ENCODE measurements around the gene DLGAP1. TPM values are rescaled to one million over a fixed set of nuclear protein-coding genes. Genes with fewer than 3 reads are reported as not detected.
"Not testable (repeated sequence)": the region's sequence is repeated elsewhere in the genome, so short reads cannot be mapped to it uniquely, and the experiment has no call there.

DLGAP1 gene
- total and polyA plus RNA-seq, 5 donors from 2014 or later = 0.11 to 5.4 (median 0.68) TPM

GRCh38 chr18:3601106-3601755 lies 853.9 kb downstream of the DLGAP1 start:
- DNase-seq; H3K9me3 ChIP-seq (ENCODE audit: control insufficient read depth in 2 of 2, low read length in 2 of 2); ATAC-seq (ENCODE audit: low read depth in 2 of 2); H3K27ac ChIP-seq (ENCODE audit: insufficient read depth, low read length, poor library complexity, severe bottlenecking); H3K36me3 ChIP-seq (ENCODE audit: control insufficient read depth, insufficient read depth, low read length); H3K27me3 ChIP-seq (ENCODE audit: control insufficient read depth, insufficient read depth, low read length); H3K9me3 Mint-ChIP-seq; H3K27me3 Mint-ChIP-seq; H3K4me3 ChIP-seq (ENCODE audit: low read depth, low read length): not testable (repeated sequence)
- peaks cover 15% of the 10 kb centered on the region for H3K36me3 Mint-ChIP-seq
- H3K4me1 Mint-ChIP-seq = peaks cover 12 to 38% (median 22%) of the 10 kb centered on the region in 4 donors
- H3K4me1 ChIP-seq (ENCODE audit: control insufficient read depth, insufficient read depth, low read length, poor library complexity, severe bottlenecking) = peaks cover 65% of the 10 kb centered on the region
- peak overlapping the region in 1 of 4 donors; percentile 9 for H3K4me3 Mint-ChIP-seq
- H3K27ac Mint-ChIP-seq = peak overlapping the region in 2 of 3 donors; percentile 17 to 32

DNA sequence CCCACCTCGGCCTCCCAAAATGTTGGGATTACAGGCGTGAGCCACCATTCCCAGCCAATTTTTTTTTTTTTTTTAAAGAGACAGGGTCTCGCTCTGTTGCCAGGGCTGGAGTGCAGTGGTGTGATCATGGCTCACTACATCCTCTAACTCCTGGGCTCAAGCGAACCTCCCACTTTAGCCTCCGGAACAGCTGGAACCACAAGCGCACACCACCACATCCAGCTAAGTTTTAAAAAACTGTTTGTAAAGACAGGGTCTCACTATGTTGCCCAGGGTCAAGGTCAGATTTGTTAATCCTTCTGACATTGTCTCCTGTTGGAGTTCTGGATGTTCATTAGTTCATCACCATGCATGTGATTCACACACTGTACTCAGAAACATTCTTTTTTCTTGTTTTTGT lies 855.2 kb downstream of the DLGAP1 start:
- peaks cover 15% of the 10 kb centered on the region for H3K36me3 Mint-ChIP-seq
- H3K4me3 Mint-ChIP-seq = peak overlapping the region in 1 of 4 donors; percentile 31
- ATAC-seq (ENCODE audit: low read depth in 2 of 2) (no peak), DNase-seq (no peak)
- Histone ChIP-seq H3K27me3 (ENCODE audit: control insufficient read depth, insufficient read depth, low read length) (no peaks in the 10 kb centered on the region), H3K36me3 (ENCODE audit: control insufficient read depth, insufficient read depth, low read length) (peaks cover 4% of the 10 kb centered on the region), H3K4me3 (ENCODE audit: low read depth, low read length) (no peak overlapping the region), H3K9me3 (ENCODE audit: control insufficient read depth in 2 of 2, low read length in 2 of 2) (no peaks in the 10 kb centered on the region), H3K4me1 (ENCODE audit: control insufficient read depth, insufficient read depth, low read length, poor library complexity, severe bottlenecking) (peaks cover 66% of the 10 kb centered on the region), H3K27ac (ENCODE audit: insufficient read depth, low read length, poor library complexity, severe bottlenecking) (peak overlapping the region; percentile 36)
- no peaks in the 10 kb centered on the region for H3K27me3 Mint-ChIP-seq
- peaks cover 12 to 51% (median 29%) of the 10 kb centered on the region in 4 donors for H3K4me1 Mint-ChIP-seq
- H3K27ac Mint-ChIP-seq = no peak overlapping the region
- H3K9me3 Mint-ChIP-seq = no peaks in the 10 kb centered on the region

GRCh38 chr18:3599195-3599594 lies 855.9 kb downstream of the DLGAP1 start:
- Mint-ChIP-seq H3K4me1 (peaks cover 12 to 55% (median 32%) of the 10 kb centered on the region in 4 donors), H3K36me3 (peaks cover 15% of the 10 kb centered on the region), H3K4me3 (peak overlapping the region in 2 of 4 donors; percentile 83 to 99), H3K9me3 (no peaks in the 10 kb centered on the region), H3K27me3 (peaks cover 5% of the 10 kb centered on the region), H3K27ac (peak overlapping the region in 2 of 3 donors; percentile 89 to 100)
- no peaks in the 10 kb centered on the region for H3K27me3 ChIP-seq (ENCODE audit: control insufficient read depth, insufficient read depth, low read length)
- no peak for ATAC-seq (ENCODE audit: low read depth in 2 of 2)
- no peak for DNase-seq
- peaks cover 66% of the 10 kb centered on the region for H3K4me1 ChIP-seq (ENCODE audit: control insufficient read depth, insufficient read depth, low read length, poor library complexity, severe bottlenecking)
- no peak overlapping the region for H3K4me3 ChIP-seq (ENCODE audit: low read depth, low read length)
- peaks cover 4% of the 10 kb centered on the region for H3K36me3 ChIP-seq (ENCODE audit: control insufficient read depth, insufficient read depth, low read length)
- no peak overlapping the region for H3K27ac ChIP-seq (ENCODE audit: insufficient read depth, low read length, poor library complexity, severe bottlenecking)
- no peaks in the 10 kb centered on the region for H3K9me3 ChIP-seq (ENCODE audit: control insufficient read depth in 2 of 2, low read length in 2 of 2)

- Histone ChIP-seq H3K27ac (ENCODE audit: insufficient read depth, low read length, poor library complexity, severe bottlenecking) (no peak overlapping the region), H3K9me3 (ENCODE audit: control insufficient read depth in 2 of 2, low read length in 2 of 2) (no peaks in the 10 kb centered on the region), H3K27me3 (ENCODE audit: control insufficient read depth, insufficient read depth, low read length) (no peaks in the 10 kb centered on the region), H3K4me3 (ENCODE audit: low read depth, low read length) (no peak overlapping the region), H3K36me3 (ENCODE audit: control insufficient read depth, insufficient read depth, low read length) (peaks cover 4% of the 10 kb centered on the region), H3K4me1 (ENCODE audit: control insufficient read depth, insufficient read depth, low read length, poor library complexity, severe bottlenecking) (peaks cover 61% of the 10 kb centered on the region)
- Mint-ChIP-seq H3K36me3 (peaks cover 15% of the 10 kb centered on the region), H3K9me3 (no peaks in the 10 kb centered on the region), H3K4me3 (peak overlapping the region in 3 of 4 donors; percentile 83 to 99 (median 96)), H3K27ac (peak overlapping the region; percentile 52 to 100 (median 55)), H3K4me1 (peaks cover 15 to 57% (median 35%) of the 10 kb centered on the region in 4 donors), H3K27me3 (peaks cover 5% of the 10 kb centered on the region)
- no peak for ATAC-seq (ENCODE audit: low read depth in 2 of 2)
- no peak for DNase-seq
Observed at GRCh38 chr18:3598581-3598980, 856.5 kb downstream of the DLGAP1 start.

DNA sequence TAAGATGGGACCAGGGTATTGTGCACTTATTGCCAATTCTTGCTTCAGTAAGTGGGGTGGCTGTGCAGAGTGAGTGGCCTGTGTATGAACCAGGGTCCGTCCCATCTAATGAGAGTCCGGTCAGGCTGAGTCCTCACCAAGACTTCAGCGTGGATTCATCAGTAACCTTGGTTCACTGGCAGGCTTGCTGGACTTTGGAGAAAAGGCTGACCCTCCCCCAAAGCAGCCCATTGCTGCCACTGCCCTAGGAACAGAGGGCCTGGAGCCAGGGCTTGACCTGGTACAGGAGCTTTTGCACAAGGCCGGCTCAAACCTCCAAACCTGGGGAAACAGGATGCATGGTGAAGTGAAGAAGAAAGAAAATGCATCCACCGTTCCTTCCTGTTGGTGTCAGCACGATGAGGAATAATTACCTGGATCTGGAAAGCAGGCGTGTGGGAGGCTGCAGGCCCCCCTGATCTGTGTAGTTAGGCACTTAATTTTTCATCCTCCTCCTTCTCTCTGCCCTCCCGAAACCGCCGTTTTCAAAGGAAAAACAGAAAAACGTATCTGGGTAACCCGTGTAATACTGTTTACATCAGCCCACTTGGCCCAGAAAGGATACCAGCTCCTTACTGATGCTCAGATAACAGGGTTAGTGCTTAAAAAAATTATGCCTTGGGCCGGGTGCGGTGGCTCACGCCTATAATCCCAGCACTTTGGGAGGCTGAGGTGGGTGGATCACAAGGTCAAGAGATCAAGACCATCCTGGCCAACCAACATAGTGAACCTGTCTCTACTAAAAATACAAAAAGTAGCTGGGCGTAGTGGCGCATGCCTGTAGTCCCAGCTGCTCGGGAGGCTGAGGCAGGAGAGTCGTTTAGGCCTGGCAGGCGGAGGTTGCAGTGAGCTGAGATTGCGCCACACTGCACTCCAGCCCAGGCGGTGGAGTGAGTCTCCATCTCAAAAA lies 857.4 kb downstream of the DLGAP1 start:
- Mint-ChIP-seq H3K27ac (peak overlapping the region; percentile 98 to 100 (median 99)), H3K27me3 (peaks cover 5% of the 10 kb centered on the region), H3K36me3 (peaks cover 15% of the 10 kb centered on the region), H3K4me3 (peak overlapping the region; percentile 94 to 99 (median 97)), H3K4me1 (peaks cover 16 to 65% (median 42%) of the 10 kb centered on the region in 4 donors), H3K9me3 (no peaks in the 10 kb centered on the region)
- no peak for DNase-seq
- H3K27me3 ChIP-seq (ENCODE audit: control insufficient read depth, insufficient read depth, low read length) = no peaks in the 10 kb centered on the region
- peaks cover 4% of the 10 kb centered on the region for H3K36me3 ChIP-seq (ENCODE audit: control insufficient read depth, insufficient read depth, low read length)
- peak overlapping the region; percentile 98 for H3K27ac ChIP-seq (ENCODE audit: insufficient read depth, low read length, poor library complexity, severe bottlenecking)
- H3K4me3 ChIP-seq (ENCODE audit: low read depth, low read length) = peak overlapping the region; percentile 94
- peaks cover 63% of the 10 kb centered on the region for H3K4me1 ChIP-seq (ENCODE audit: control insufficient read depth, insufficient read depth, low read length, poor library complexity, severe bottlenecking)
- no peak for ATAC-seq (ENCODE audit: low read depth in 2 of 2)
- H3K9me3 ChIP-seq (ENCODE audit: control insufficient read depth in 2 of 2, low read length in 2 of 2) = no peaks in the 10 kb centered on the region

DNA sequence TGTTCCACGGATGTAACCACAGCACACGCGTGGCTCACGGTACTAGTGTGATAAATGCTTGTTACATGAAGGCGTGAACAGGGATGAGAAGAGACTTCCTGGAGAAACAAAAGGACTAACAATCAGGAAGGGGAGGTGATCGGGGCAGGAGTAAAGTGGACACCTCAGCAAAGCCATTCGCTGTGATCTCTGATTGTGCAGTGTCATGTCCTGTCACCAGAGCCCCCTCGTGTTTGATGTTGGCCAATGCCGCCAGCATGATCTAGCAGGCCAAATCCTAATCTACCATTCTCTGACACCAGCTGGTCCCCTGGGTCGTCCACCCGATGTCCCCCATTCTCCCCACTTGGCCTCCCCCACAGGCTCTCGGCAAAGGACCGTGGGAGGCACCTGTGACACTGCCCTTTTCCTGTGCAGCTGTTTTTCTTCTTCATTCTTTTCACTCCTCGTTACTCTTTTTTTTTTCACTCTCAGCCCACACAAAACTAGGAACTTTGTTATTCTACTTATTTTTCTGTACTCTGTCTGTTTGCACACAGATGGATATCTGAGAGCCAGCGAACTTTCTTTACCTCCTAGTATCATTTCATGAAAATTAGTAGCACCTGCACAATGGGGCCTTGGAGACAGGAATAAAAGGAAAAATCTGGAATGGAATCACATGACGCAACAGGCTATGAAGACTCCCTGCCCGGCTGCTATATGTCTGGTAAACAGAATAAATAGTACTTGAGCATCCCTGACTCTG lies 858.3 kb downstream of the DLGAP1 start:
- Histone ChIP-seq H3K4me1 (ENCODE audit: control insufficient read depth, insufficient read depth, low read length, poor library complexity, severe bottlenecking) (peaks cover 57% of the 10 kb centered on the region), H3K4me3 (ENCODE audit: low read depth, low read length) (peak overlapping the region; percentile 94), H3K36me3 (ENCODE audit: control insufficient read depth, insufficient read depth, low read length) (peaks cover 4% of the 10 kb centered on the region), H3K9me3 (ENCODE audit: control insufficient read depth in 2 of 2, low read length in 2 of 2) (no peaks in the 10 kb centered on the region), H3K27me3 (ENCODE audit: control insufficient read depth, insufficient read depth, low read length) (no peaks in the 10 kb centered on the region), H3K27ac (ENCODE audit: insufficient read depth, low read length, poor library complexity, severe bottlenecking) (peak overlapping the region; percentile 98)
- peaks cover 5% of the 10 kb centered on the region for H3K27me3 Mint-ChIP-seq
- ATAC-seq (ENCODE audit: low read depth in 2 of 2) (no peak), DNase-seq (peak; percentile 42 to 81 (median 52))
- H3K4me1 Mint-ChIP-seq = peaks cover 16 to 67% (median 45%) of the 10 kb centered on the region in 4 donors
- H3K4me3 Mint-ChIP-seq = peak overlapping the region; percentile 94 to 99 (median 97)
- H3K9me3 Mint-ChIP-seq = no peaks in the 10 kb centered on the region
- H3K27ac Mint-ChIP-seq = peak overlapping the region; percentile 98 to 100 (median 99)
- H3K36me3 Mint-ChIP-seq = peaks cover 15% of the 10 kb centered on the region

- peak overlapping the region; percentile 94 to 99 (median 97) for H3K4me3 Mint-ChIP-seq
- H3K9me3 Mint-ChIP-seq = no peaks in the 10 kb centered on the region
- peaks cover 15% of the 10 kb centered on the region for H3K36me3 Mint-ChIP-seq
- H3K4me1 Mint-ChIP-seq = peaks cover 16 to 69% (median 45%) of the 10 kb centered on the region in 4 donors
- ATAC-seq (ENCODE audit: low read depth in 2 of 2) (no peak), DNase-seq (no peak)
- Histone ChIP-seq H3K4me3 (ENCODE audit: low read depth, low read length) (peak overlapping the region; percentile 94), H3K9me3 (ENCODE audit: control insufficient read depth in 2 of 2, low read length in 2 of 2) (no peaks in the 10 kb centered on the region), H3K27ac (ENCODE audit: insufficient read depth, low read length, poor library complexity, severe bottlenecking) (peak overlapping the region; percentile 98), H3K4me1 (ENCODE audit: control insufficient read depth, insufficient read depth, low read length, poor library complexity, severe bottlenecking) (peaks cover 57% of the 10 kb centered on the region), H3K36me3 (ENCODE audit: control insufficient read depth, insufficient read depth, low read length) (peaks cover 4% of the 10 kb centered on the region), H3K27me3 (ENCODE audit: control insufficient read depth, insufficient read depth, low read length) (no peaks in the 10 kb centered on the region)
- peak overlapping the region; percentile 98 to 100 (median 99) for H3K27ac Mint-ChIP-seq
- peaks cover 5% of the 10 kb centered on the region for H3K27me3 Mint-ChIP-seq
Observed at GRCh38 chr18:3596324-3596636, 858.8 kb downstream of the DLGAP1 start.

Data from CD4-positive, CD25-positive, alpha-beta regulatory T cell (primary cell).